CD14-positive monocyte (primary cell): ENCODE results near the gene UEVLD. TPM values are rescaled to one million over a fixed set of nuclear protein-coding genes. Genes with fewer than 3 reads are reported as not detected.

ENCODE experiments used
- DNase-seq, 3 donors: peaks; one replicate each; pipeline ENCODE4 v3.0.0-alpha.2; 2011 to 2022
- H2AFZ ChIP-seq: 2 replicates; pipeline ENCODE4 v1.6.0; 2012; ENCODE audit warnings: mild to moderate bottlenecking, low read depth, low read length, inconsistent platforms; ENCODE audit not compliant: insufficient read depth, poor library complexity, severe bottlenecking
- H3K27ac ChIP-seq, 2 donors: 1 replicate in 1 of 2; 2 replicates in 1 of 2; pipeline ENCODE4 v1.5.1; 2012 to 2013; ENCODE audit warnings: low read length in 2 of 2, control low read depth in 1 of 2, inconsistent platforms in 1 of 2, low read depth in 1 of 2, mild to moderate bottlenecking in 1 of 2
- H3K27me3 ChIP-seq, 2 donors: one replicate each; pipeline versions ENCODE4 v1.6.0 to v1.6.1; 2011 to 2013; ENCODE audit warnings: low read length in 2 of 2; ENCODE audit not compliant: control insufficient read depth in 2 of 2, insufficient read depth in 2 of 2
- H3K36me3 ChIP-seq, 2 donors: replicated peaks in 1 of 2; 1 replicate in 1 of 2; 2 replicates in 1 of 2; pipeline versions ENCODE4 v1.5.1 to v1.6.1; 2012 to 2013; ENCODE audit warnings: low read length in 2 of 2, control low read depth in 1 of 2, inconsistent platforms in 1 of 2, mild to moderate bottlenecking in 1 of 2; ENCODE audit not compliant: insufficient read depth in 2 of 2, control insufficient read depth in 1 of 2
- H3K4me1 ChIP-seq, 2 donors: 1 replicate in 1 of 2; 2 replicates in 1 of 2; pipeline versions ENCODE4 v1.5.1 to v1.6.1; 2012 to 2013; ENCODE audit warnings: low read length in 2 of 2, control low read depth in 1 of 2, inconsistent platforms in 1 of 2, mild to moderate bottlenecking in 1 of 2, moderate library complexity in 1 of 2; ENCODE audit not compliant: insufficient read depth in 2 of 2, control insufficient read depth in 1 of 2
- H3K4me2 ChIP-seq: replicated peaks from 2 replicates; pipeline ENCODE3; 2012; ENCODE audit warnings: low read length, moderate library complexity, mild to moderate bottlenecking; ENCODE audit not compliant: poor library complexity, severe bottlenecking; ENCODE audit errors: extremely low read depth
- H3K4me3 ChIP-seq, 3 experiments: fragments of 200-600 bp in 1 of 3; sonication (generic) in 1 of 3; replicated peaks in 1 of 3; 1 replicate in 2 of 3; 2 replicates in 1 of 3; pipeline ENCODE4 v1.5.1; 2011 to 2013; ENCODE audit warnings: low read length in 3 of 3, mild to moderate bottlenecking in 3 of 3, control low read depth in 2 of 3, low read depth in 2 of 3, inconsistent platforms in 1 of 3, moderate library complexity in 1 of 3
- H3K79me2 ChIP-seq: 2 replicates; pipeline ENCODE4 v1.6.0; 2012; ENCODE audit warnings: mild to moderate bottlenecking, control low read depth, inconsistent platforms, low read length, moderate library complexity; ENCODE audit not compliant: insufficient read depth
- H3K9ac ChIP-seq: 2 replicates; pipeline ENCODE4 v1.6.0; 2017; ENCODE audit warnings: low read length, mild to moderate bottlenecking; ENCODE audit not compliant: insufficient read depth, poor library complexity, severe bottlenecking
- H3K9me3 ChIP-seq, 2 donors: replicated peaks in 1 of 2; 1 replicate in 1 of 2; 2 replicates in 1 of 2; pipeline versions ENCODE4 v1.5.1 to v1.6.1; 2012 to 2013; ENCODE audit warnings: low read length in 2 of 2, control low read depth in 1 of 2; ENCODE audit not compliant: control insufficient read depth in 1 of 2, insufficient read depth in 1 of 2
- H4K20me1 ChIP-seq: 2 replicates; pipeline ENCODE4 v1.6.0; 2012; ENCODE audit warnings: mild to moderate bottlenecking, low read length, control low read depth, moderate library complexity; ENCODE audit not compliant: insufficient read depth
- H3K27ac Mint-ChIP-seq, 7 donors: one replicate each; pipeline ENCODE4 v1.8.0; 2020; ENCODE audit warnings: mild to moderate bottlenecking in 7 of 7, mixed read lengths in 7 of 7, moderate library complexity in 6 of 7, inconsistent platforms in 2 of 7
- H3K27me3 Mint-ChIP-seq, 3 donors: one replicate each; pipeline ENCODE4 v1.8.0; 2021 to 2022; ENCODE audit warnings: low read depth in 3 of 3, mild to moderate bottlenecking in 3 of 3, mixed read lengths in 3 of 3, moderate library complexity in 3 of 3, inconsistent platforms in 1 of 3
- H3K36me3 Mint-ChIP-seq, 2 donors: one replicate each; pipeline ENCODE4 v1.8.0; 2020; ENCODE audit warnings: mixed read lengths in 2 of 2, inconsistent platforms in 1 of 2, mild to moderate bottlenecking in 1 of 2
- H3K4me1 Mint-ChIP-seq: one replicate; pipeline ENCODE4 v1.8.0; 2020; ENCODE audit warnings: mild to moderate bottlenecking, mixed read lengths
- H3K4me3 Mint-ChIP-seq, 2 donors: one replicate each; pipeline ENCODE4 v1.8.0; 2020; ENCODE audit warnings: mild to moderate bottlenecking in 2 of 2, mixed read lengths in 2 of 2, moderate library complexity in 1 of 2
- H3K9me3 Mint-ChIP-seq, 7 donors: one replicate each; pipeline ENCODE4 v1.8.0; 2020 to 2022; ENCODE audit warnings: mixed read lengths in 7 of 7, mild to moderate bottlenecking in 6 of 7, moderate library complexity in 6 of 7, inconsistent platforms in 2 of 7
- WGBS: methylation state at CpG from one replicate; pipeline ENCODE4 v1.1.5; 2013; ENCODE audit warnings: missing lambda C conversion rate; ENCODE audit not compliant: insufficient coverage; 5-methylcytosine and 5-hydroxymethylcytosine counted together
- intact Hi-C, 2 donors: fragments of 100-400 bp; cut with micrococcal nuclease; formaldehyde crosslinking; loops; one replicate each; pipeline versions ENCODE4 v1.15.0 to v1.15.1; 2023
- polyA plus RNA-seq, 3 donors: library from polyadenylated mRNA; depleted of rRNA in 1 of 3; unstranded in 2 of 3; stranded (reverse) in 1 of 3; fragments of 300-500 nt in 2 of 3; fragments of >200 nt in 1 of 3; fragmentation: Illumina TruSeq in 2 of 3; gene quantifications; 1 replicate in 2 of 3; 2 replicates in 1 of 3; pipeline ENCODE4 v1.2.3, GENCODE V29; 2012 to 2021
- TF ChIP-seq, protein P1 (sequence below): fragments of 200-600 bp; IDR thresholded peaks from one replicate; pipeline ENCODE4 v1.8.0; 2022; ENCODE audit warnings: antibody characterized with exemption, mild to moderate bottlenecking

UEVLD gene
- polyA plus RNA-seq, 3 donors = 8.0 to 15.5 (median 11.7) TPM

DNA sequence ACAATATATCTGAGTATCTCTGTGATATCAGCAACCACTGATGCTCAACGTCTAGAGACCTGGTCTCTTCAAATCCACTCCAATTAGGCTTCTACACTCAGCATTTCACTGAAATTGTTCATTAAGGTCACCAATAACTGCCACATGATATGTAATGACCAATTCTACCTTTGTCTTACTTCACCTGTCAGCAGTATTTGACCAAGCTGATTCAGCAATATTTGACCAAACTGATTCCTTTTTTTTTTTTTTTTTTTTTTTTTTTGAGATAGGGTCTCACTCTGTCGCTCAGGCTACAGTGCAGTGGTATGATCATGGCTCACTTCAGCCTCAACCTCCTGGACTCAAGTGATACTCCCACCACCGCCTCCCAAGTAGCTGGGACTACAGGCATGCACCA, 67.4 kb downstream of the UEVLD start:
- no peaks in the 10 kb centered on the region for H3K9me3 ChIP-seq
- peaks cover 11 to 44% of the 10 kb centered on the region in 2 donors for H3K36me3 ChIP-seq
- H3K4me2 ChIP-seq = no peak overlapping the region
- peaks cover 63% of the 10 kb centered on the region for H3K79me2 ChIP-seq
- H2AFZ ChIP-seq = no peak overlapping the region
- intact Hi-C loops = loop anchor here (5.0 to 10.0 kb wide), 4 partner anchors 126 to 199 kb away; partner anchors contain the start of genes LDHA (in 2 of the 2), GTF2H1 (in 1 of the 2), HPS5 (in 1 of the 2) and TMEM86A (in 1 of the 2)
- Mint-ChIP-seq H3K4me1 (peaks cover 9% of the 10 kb centered on the region), H3K9me3 (no peaks in the 10 kb centered on the region), H3K27me3 (no peaks in the 10 kb centered on the region), H3K36me3 (peaks cover 26 to 43% of the 10 kb centered on the region in 2 donors), H3K4me3 (no peak overlapping the region), H3K27ac (peak overlapping the region in 1 of 7 donors; percentile 25)
- WGBS = 100% methylated on average over 1 of the region's 3 CpGs
- no peak overlapping the region for H3K9ac ChIP-seq
- no peak overlapping the region for H3K4me3 ChIP-seq
- peaks cover 46% of the 10 kb centered on the region for H4K20me1 ChIP-seq
- H3K27me3 ChIP-seq = no peaks in the 10 kb centered on the region
- H3K27ac ChIP-seq = no peak overlapping the region
- no peak for DNase-seq
- peaks cover 5 to 10% of the 10 kb centered on the region in 2 donors for H3K4me1 ChIP-seq
- TF ChIP-seq, protein P1, sequence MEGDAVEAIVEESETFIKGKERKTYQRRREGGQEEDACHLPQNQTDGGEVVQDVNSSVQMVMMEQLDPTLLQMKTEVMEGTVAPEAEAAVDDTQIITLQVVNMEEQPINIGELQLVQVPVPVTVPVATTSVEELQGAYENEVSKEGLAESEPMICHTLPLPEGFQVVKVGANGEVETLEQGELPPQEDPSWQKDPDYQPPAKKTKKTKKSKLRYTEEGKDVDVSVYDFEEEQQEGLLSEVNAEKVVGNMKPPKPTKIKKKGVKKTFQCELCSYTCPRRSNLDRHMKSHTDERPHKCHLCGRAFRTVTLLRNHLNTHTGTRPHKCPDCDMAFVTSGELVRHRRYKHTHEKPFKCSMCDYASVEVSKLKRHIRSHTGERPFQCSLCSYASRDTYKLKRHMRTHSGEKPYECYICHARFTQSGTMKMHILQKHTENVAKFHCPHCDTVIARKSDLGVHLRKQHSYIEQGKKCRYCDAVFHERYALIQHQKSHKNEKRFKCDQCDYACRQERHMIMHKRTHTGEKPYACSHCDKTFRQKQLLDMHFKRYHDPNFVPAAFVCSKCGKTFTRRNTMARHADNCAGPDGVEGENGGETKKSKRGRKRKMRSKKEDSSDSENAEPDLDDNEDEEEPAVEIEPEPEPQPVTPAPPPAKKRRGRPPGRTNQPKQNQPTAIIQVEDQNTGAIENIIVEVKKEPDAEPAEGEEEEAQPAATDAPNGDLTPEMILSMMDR = no peak

DNA sequence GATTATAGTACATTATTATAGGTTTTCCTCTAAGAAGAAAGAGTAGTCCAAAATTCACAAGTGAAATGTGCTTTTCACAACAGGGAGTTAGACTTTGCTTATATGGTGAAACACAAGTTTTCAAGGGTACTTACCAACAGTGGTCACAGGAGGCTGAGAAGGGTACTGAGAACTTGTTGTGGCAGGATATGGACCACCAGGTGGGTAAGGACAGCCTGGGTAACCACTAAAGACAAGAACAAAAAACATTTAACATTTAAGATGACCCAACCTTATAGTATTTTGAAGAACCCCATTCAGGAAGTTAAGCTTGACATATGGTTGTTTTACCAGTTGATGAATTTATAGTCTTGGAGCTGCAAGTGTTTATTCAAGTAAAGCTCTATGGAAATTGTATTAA, 86.2 kb downstream of the UEVLD start:
- H3K4me2 ChIP-seq = no peak overlapping the region
- H4K20me1 ChIP-seq = peaks cover 6% of the 10 kb centered on the region
- no peaks in the 10 kb centered on the region for H3K27me3 Mint-ChIP-seq
- H3K4me1 Mint-ChIP-seq = no peaks in the 10 kb centered on the region
- H3K4me3 ChIP-seq = no peak overlapping the region
- H3K4me1 ChIP-seq = no peaks in the 10 kb centered on the region
- H3K4me3 Mint-ChIP-seq = no peak overlapping the region
- H3K9ac ChIP-seq = no peak overlapping the region
- DNase-seq = no peak
- no peaks in the 10 kb centered on the region for H3K9me3 Mint-ChIP-seq
- H3K27me3 ChIP-seq = no peaks in the 10 kb centered on the region
- H3K36me3 Mint-ChIP-seq = peaks cover 77 to 93% of the 10 kb centered on the region in 2 donors
- H3K27ac Mint-ChIP-seq = no peak overlapping the region
- intact Hi-C loops = no loop called here
- peaks cover 84 to 95% of the 10 kb centered on the region in 2 donors for H3K36me3 ChIP-seq
- TF ChIP-seq, protein P1 = no peak
- no peak overlapping the region for H3K27ac ChIP-seq
- H2AFZ ChIP-seq = no peak overlapping the region
- H3K9me3 ChIP-seq = no peaks in the 10 kb centered on the region
- H3K79me2 ChIP-seq = no peaks in the 10 kb centered on the region
